A549 (cell line): ENCODE results near the gene SCNN1A. TPM values are rescaled to one million over a fixed set of nuclear protein-coding genes. Genes with fewer than 3 reads are reported as not detected.
A peak's percentile ranks its signal among the peaks of the same experiment; 100 is the strongest.

ENCODE experiments used
- ATAC-seq, 2 experiments: fragments of 200-7000 bp in 1 of 2; fragments of >200 bp in 1 of 2; cut with Nextera tagmentation in 1 of 2; cut with Tn5 transposase in 1 of 2; 3 replicates each; pipeline versions ENCODE4 v1.8.0 to v1.9.1; 2018 to 2020; ENCODE audit warnings: mild to moderate bottlenecking in 1 of 2, moderate library complexity in 1 of 2
- CTCF ChIA-PET: fragments of 300-600 bp; sonication (Branson Sonifier 250); formaldehyde crosslinking; extraction: SDS; loops from one replicate; lab custom pipeline; 2021; ENCODE audit warnings: antibody characterized with exemption, inconsistent platforms; lab: Yijun Ruan, JAX
- POLR2A ChIA-PET: fragments of 350-600 bp; formaldehyde crosslinking; extraction: SDS; loops from one replicate; lab custom pipeline; 2021; ENCODE audit warnings: antibody characterized with exemption, inconsistent platforms; lab: Yijun Ruan, JAX
- DNase-seq, 2 experiments: peaks; one replicate each; pipeline versions ENCODE4 v3.0.0 to v3.0.0-alpha.2; 2011 to 2016; ENCODE audit warnings: low read depth in 1 of 2, low spot score in 1 of 2
- FAIRE-seq: peaks from 2 replicates; lab custom pipeline; 2011; peaks lifted over from hg19 to GRCh38; lab: Jason Lieb, UNC
- H3K27ac ChIP-seq, 2 experiments: fragments of >200 bp; sonication (Bioruptor Twin); formaldehyde crosslinking; 3 replicates each; pipeline ENCODE4 v1.5.1; 2016 to 2017
- H3K4me1 ChIP-seq: fragments of >200 bp; sonication (Bioruptor Twin); formaldehyde crosslinking; 3 replicates; pipeline ENCODE4 v1.6.1; 2016
- H3K4me2 ChIP-seq: fragments of >200 bp; sonication (Bioruptor Twin); formaldehyde crosslinking; 3 replicates; pipeline ENCODE4 v1.6.1; 2016
- H3K4me3 ChIP-seq: fragments of >200 bp; sonication (Bioruptor Twin); formaldehyde crosslinking; 3 replicates; pipeline ENCODE4 v1.5.1; 2016
- H3K9me3 ChIP-seq: fragments of >200 bp; sonication (Bioruptor Twin); formaldehyde crosslinking; 3 replicates; pipeline ENCODE4 v1.6.1; 2016
- CBX2 ChIP-seq: fragments of 200-600 bp; sonication (generic); IDR thresholded peaks from 2 replicates; pipeline ENCODE4 v1.6.1; 2016; ENCODE audit warnings: low read depth, mild to moderate bottlenecking, borderline replicate concordance
- CTCF ChIP-seq: fragments of >200 bp; sonication (Bioruptor Twin); formaldehyde crosslinking; IDR thresholded peaks from 3 replicates; pipeline ENCODE4 v1.5.1; 2016
- E2F6 ChIP-seq: IDR thresholded peaks from 2 replicates; pipeline ENCODE4 v1.6.1; 2012; ENCODE audit warnings: low read depth, borderline replicate concordance
- EHF ChIP-seq: fragments of 250-450 bp; sonication (Bioruptor Pico); IDR thresholded peaks from 2 replicates; pipeline ENCODE4 v1.5.0; 2020; ENCODE audit warnings: mild to moderate bottlenecking
- HOXA7 ChIP-seq: fragments of 250-450 bp; sonication (Bioruptor Pico); IDR thresholded peaks from 2 replicates; pipeline ENCODE4 v1.5.0; 2020; ENCODE audit warnings: mild to moderate bottlenecking, moderate library complexity
- HOXB13 ChIP-seq: fragments of 250-450 bp; sonication (Bioruptor Pico); IDR thresholded peaks from 2 replicates; pipeline ENCODE4 v1.5.0; 2020; ENCODE audit warnings: low read depth, mild to moderate bottlenecking, moderate library complexity
- HOXB5 ChIP-seq: fragments of 250-450 bp; sonication (Bioruptor Pico); IDR thresholded peaks from 2 replicates; pipeline ENCODE4 v1.5.0; 2020; ENCODE audit warnings: mild to moderate bottlenecking, moderate library complexity
- KDM5A ChIP-seq: fragments of 200-600 bp; sonication (generic); IDR thresholded peaks from 2 replicates; pipeline ENCODE4 v1.6.1; 2016; ENCODE audit warnings: antibody characterized with exemption, mild to moderate bottlenecking
- MAFK ChIP-seq: fragments of 450-650 bp; IDR thresholded peaks from 2 replicates; pipeline ENCODE4 v1.6.1; 2014; ENCODE audit not compliant: partially characterized antibody
- MAX ChIP-seq: IDR thresholded peaks from 2 replicates; pipeline ENCODE4 v1.6.1; 2012
- MAZ ChIP-seq: fragments of 150-350 bp; IDR thresholded peaks from 2 replicates; pipeline ENCODE4 v1.6.1; 2014; ENCODE audit warnings: antibody characterized with exemption, low read depth, low read length, borderline replicate concordance
- NPAS2 ChIP-seq: fragments of 250-450 bp; sonication (Bioruptor Pico); IDR thresholded peaks from 2 replicates; pipeline ENCODE4 v1.8.0; 2022; ENCODE audit warnings: mild to moderate bottlenecking, moderate library complexity, borderline replicate concordance
- POLR2AphosphoS2 ChIP-seq: conservative IDR thresholded peaks from 2 replicates; pipeline ENCODE4 v1.6.1; 2012; ENCODE audit warnings: low read length, improper control_type of control experiment, inconsistent platforms
- RAD21 ChIP-seq, 2 experiments: fragments of >200 bp in 1 of 2; sonication (Bioruptor Twin) in 1 of 2; formaldehyde crosslinking in 1 of 2; IDR thresholded peaks in 1 of 2; conservative IDR thresholded peaks in 1 of 2; 2 replicates in 1 of 2; 3 replicates in 1 of 2; pipeline ENCODE4 v1.6.1; 2012 to 2018; ENCODE audit warnings: inconsistent platforms in 1 of 2
- RCOR1 ChIP-seq: fragments of 150-350 bp; IDR thresholded peaks from 2 replicates; pipeline ENCODE4 v1.6.1; 2014; ENCODE audit warnings: antibody characterized with exemption, low read length, low read depth
- TFCP2L1 ChIP-seq: fragments of 250-450 bp; sonication (Bioruptor Pico); IDR thresholded peaks from 2 replicates; pipeline ENCODE4 v1.5.0; 2021; ENCODE audit warnings: mild to moderate bottlenecking
- TP53 ChIP-seq: fragments of 250-450 bp; sonication (Bioruptor Pico); IDR thresholded peaks from 2 replicates; pipeline ENCODE4 v1.5.0; 2021; ENCODE audit warnings: mild to moderate bottlenecking, moderate library complexity
- WGBS: methylation state at CpG from one replicate; pipeline ENCODE4 v1.1.6; 2017; ENCODE audit errors: missing lambda C conversion rate; 5-methylcytosine and 5-hydroxymethylcytosine counted together
- polyA plus RNA-seq, 4 experiments: library from polyadenylated mRNA; depleted of rRNA in 3 of 4; stranded (reverse); fragments of >200 nt; fragmentation: RNase III in 1 of 4; extraction: RNeasy Plus Mini Kit Qiagen cat#74134 plus additional on column Dnase treatment in 1 of 4; gene quantifications; 2 replicates in 3 of 4; 3 replicates in 1 of 4; pipeline ENCODE4 v1.2.3, GENCODE V29; 2011 to 2017
- TF ChIP-seq, protein P1 (sequence below): fragments of 150-350 bp; IDR thresholded peaks from 2 replicates; pipeline ENCODE4 v1.6.1; 2014; ENCODE audit warnings: low read depth, mild to moderate bottlenecking, low read length
- TF ChIP-seq, protein P2 (sequence below): fragments of >200 bp; sonication (Bioruptor Twin); formaldehyde crosslinking; IDR thresholded peaks from 2 replicates; pipeline ENCODE4 v1.6.1; 2016
- TF ChIP-seq, protein P3 (sequence below): fragments of 250-450 bp; sonication (Bioruptor Pico); IDR thresholded peaks from 2 replicates; pipeline ENCODE4 v1.5.0; 2020; ENCODE audit warnings: low read depth, mild to moderate bottlenecking, moderate library complexity

The SCNN1A gene
- polyA plus RNA-seq, 2 of the 4 experiments (the other 2 are of a cell fraction): 6.0 to 7.0 TPM

DNA sequence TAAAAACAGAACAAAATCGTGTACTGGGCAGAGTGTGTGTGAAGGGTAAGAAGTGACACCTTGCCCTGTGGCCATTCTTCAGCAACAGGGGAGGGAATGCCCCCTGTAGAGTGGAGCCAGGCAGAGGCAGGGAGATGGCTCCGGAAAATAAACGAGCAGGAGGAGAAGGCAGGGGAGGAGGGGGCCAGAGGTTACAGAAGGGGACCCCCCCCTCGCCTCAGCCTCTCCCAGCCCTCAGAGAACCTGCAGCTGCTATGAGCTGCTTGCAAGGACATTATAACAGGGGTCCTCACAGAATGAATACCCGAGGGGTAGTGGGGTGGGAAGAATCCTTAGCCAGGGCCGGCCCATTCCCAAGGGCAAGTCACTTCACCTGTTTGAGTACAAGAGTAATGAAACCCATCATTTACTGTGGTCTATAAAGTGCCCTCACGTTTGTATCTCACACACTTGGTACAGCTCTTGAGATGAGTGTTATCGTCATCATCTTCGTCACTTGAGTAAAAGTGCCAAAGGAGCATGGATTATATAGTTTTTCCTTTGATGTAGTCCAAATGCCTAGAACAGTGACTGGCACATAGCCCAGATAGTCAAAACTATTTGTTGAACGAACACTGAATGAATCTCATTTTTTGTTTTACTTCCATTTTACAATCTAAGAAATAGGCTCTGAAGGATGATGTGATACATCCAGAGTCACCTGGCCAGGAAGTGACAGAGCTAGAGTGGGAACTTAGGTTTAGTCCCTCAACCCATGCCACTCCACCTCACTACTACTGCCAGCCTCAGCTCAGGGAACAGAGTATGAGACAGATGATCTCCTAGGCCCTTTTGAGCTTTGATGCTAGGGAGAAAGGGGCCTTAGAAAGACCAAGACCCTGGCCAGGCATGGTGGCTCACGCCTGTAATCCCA is 14.5 kb downstream of the SCNN1A start:
- H3K4me2 ChIP-seq: peak overlapping the region; percentile 75
- TF ChIP-seq RAD21 (conservative IDR thresholded peaks at IDR 0.05 in 1 of 2, IDR thresholded peaks at IDR 0.05 in 1 of 2) (no peak), CBX2 (no peak), KDM5A (no peak), HOXB13 (0 out of 2 replicates have a peak, but pooled peaks have one; percentile 35), EHF (CRISPR knock-in tag) (0 out of 2 replicates have a peak, but pooled peaks have one; percentile 38), E2F6 (no peak)
- TF ChIP-seq, protein P1, sequence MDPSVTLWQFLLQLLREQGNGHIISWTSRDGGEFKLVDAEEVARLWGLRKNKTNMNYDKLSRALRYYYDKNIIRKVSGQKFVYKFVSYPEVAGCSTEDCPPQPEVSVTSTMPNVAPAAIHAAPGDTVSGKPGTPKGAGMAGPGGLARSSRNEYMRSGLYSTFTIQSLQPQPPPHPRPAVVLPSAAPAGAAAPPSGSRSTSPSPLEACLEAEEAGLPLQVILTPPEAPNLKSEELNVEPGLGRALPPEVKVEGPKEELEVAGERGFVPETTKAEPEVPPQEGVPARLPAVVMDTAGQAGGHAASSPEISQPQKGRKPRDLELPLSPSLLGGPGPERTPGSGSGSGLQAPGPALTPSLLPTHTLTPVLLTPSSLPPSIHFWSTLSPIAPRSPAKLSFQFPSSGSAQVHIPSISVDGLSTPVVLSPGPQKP: no peak
- TF ChIP-seq, all 56 proteins: peak for 2
- Histone ChIP-seq H3K27ac (peak overlapping the region; percentile 98), H3K4me1 (peaks cover 42% of the 10 kb centered on the region), H3K4me3 (no peak overlapping the region), H3K9me3 (no peaks in the 10 kb centered on the region)
- ATAC-seq: no peak
- POLR2A ChIA-PET: interaction anchor here (0.9 to 1.3 kb wide), 4 partner anchors 10 to 173 kb away, joined by 3 to 6 read pairs (median 4); partner anchors contain the start of gene GAPDH
- peak; percentile 23 for FAIRE-seq
- no peak for DNase-seq
- CTCF ChIA-PET: interaction anchor here (0.7 to 24.7 kb wide), 5 partner anchors 22 to 174 kb away, joined by 3 to 705 read pairs (median 5); partner anchors contain the start of genes GAPDH and TNFRSF1A
- 74% methylated on average over 11 of the region's 11 CpGs for WGBS

DNA sequence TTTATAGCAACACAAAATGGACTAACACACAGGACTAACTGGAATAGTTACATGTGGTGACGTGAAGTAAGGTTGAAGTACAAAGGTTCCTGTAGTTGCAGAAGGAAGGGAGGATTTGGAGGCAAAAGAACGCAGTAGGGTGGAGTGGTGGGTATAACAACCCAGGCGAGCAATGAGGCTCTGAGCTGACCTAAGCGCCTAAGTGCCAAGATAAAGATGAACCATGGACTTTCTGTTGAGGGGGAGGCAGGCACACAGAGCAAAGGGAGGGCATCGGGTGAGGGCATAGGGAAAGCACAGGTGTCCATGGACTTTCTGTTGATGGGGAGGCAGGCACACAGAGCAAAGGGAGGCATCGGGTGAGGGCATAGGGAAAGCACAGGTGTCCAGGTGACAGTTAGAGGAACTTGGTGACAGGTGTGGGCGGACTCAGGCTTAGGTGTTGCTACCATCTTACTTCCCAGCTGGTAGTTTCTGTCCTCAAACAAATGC is 15.2 kb downstream of the SCNN1A start:
- Histone ChIP-seq H3K4me2 (peak overlapping the region; percentile 75; the same call in 2 of the 3 replicates), H3K9me3 (no peaks in the 10 kb centered on the region), H3K27ac (peak overlapping the region; percentile 98; a peak in 5 of 6 replicates), H3K4me1 (peaks cover 41% of the 10 kb centered on the region), H3K4me3 (no peak overlapping the region)
- DNase-seq: no peak
- 79% methylated on average over 7 of the region's 7 CpGs for WGBS
- POLR2A ChIA-PET: interaction anchor here (1.3 kb wide), 1 partner anchor 24 kb away, joined by 5 read pairs; no protein-coding TSS in a partner anchor
- no peak for TF ChIP-seq MAZ
- TF ChIP-seq RCOR1: no peak
- TF ChIP-seq POLR2AphosphoS2: no peak
- no peak for TF ChIP-seq NPAS2 (CRISPR knock-in tag)
- no peak for TF ChIP-seq TP53
- TF ChIP-seq, protein P2, sequence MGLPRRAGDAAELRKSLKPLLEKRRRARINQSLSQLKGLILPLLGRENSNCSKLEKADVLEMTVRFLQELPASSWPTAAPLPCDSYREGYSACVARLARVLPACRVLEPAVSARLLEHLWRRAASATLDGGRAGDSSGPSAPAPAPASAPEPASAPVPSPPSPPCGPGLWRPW: no peak
- no peak for TF ChIP-seq MAX
- TF ChIP-seq, protein P3, sequence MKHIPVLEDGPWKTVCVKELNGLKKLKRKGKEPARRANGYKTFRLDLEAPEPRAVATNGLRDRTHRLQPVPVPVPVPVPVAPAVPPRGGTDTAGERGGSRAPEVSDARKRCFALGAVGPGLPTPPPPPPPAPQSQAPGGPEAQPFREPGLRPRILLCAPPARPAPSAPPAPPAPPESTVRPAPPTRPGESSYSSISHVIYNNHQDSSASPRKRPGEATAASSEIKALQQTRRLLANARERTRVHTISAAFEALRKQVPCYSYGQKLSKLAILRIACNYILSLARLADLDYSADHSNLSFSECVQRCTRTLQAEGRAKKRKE (CRISPR knock-in tag): no peak
- TF ChIP-seq TFCP2L1 (CRISPR knock-in tag): no peak
- no peak for TF ChIP-seq MAFK
- TF ChIP-seq CTCF: no peak
- TF ChIP-seq HOXB5: no peak
- TF ChIP-seq HOXA7 (CRISPR knock-in tag): no peak
- FAIRE-seq: no peak
- CTCF ChIA-PET: interaction anchor here (0.7 to 24.7 kb wide), 3 partner anchors 21 to 37 kb away, joined by 3 to 705 read pairs (median 6); partner anchors contain the start of gene TNFRSF1A
- ATAC-seq: no peak
